Neural cell (in vitro differentiated cells): ENCODE results near the gene MKX. TPM values are rescaled to one million over a fixed set of nuclear protein-coding genes. Genes with fewer than 3 reads are reported as not detected.

Experiments used
- H2AFZ ChIP-seq: fragments of 200-600, 300-800 bp; sonication (generic), shearing (Covaris generic); 2 replicates; pipeline ENCODE4 v1.6.0; 2014; ENCODE audit warnings: low read depth, mild to moderate bottlenecking, antibody characterized with exemption, low read length, moderate library complexity
- H3F3A ChIP-seq: fragments of 200-600 bp; shearing (Covaris generic); 2 replicates; pipeline ENCODE4 v1.6.1; 2016; ENCODE audit warnings: mild to moderate bottlenecking, moderate library complexity, mixed read lengths, antibody characterized with exemption, low read length; ENCODE audit not compliant: insufficient read depth, poor library complexity, severe bottlenecking
- H3K27ac ChIP-seq: fragments of 200-600, 300-800 bp; sonication (generic), shearing (Covaris generic); 2 replicates; pipeline ENCODE4 v1.5.1; 2014; ENCODE audit warnings: mild to moderate bottlenecking, low read length, moderate library complexity
- H3K27me3 ChIP-seq: fragments of 300-800, 200-600 bp; sonication (generic), shearing (Covaris generic); 2 replicates; pipeline ENCODE4 v1.6.0; 2014; ENCODE audit warnings: mild to moderate bottlenecking, low read depth, low read length, moderate library complexity; ENCODE audit not compliant: insufficient read depth
- H3K36me3 ChIP-seq: fragments of 300-800, 200-600 bp; sonication (generic), shearing (Covaris generic); 2 replicates; pipeline ENCODE4 v1.5.1; 2014; ENCODE audit warnings: mild to moderate bottlenecking, antibody characterized with exemption, low read length, moderate library complexity; ENCODE audit not compliant: insufficient read depth
- H3K4me2 ChIP-seq: fragments of 300-800, 200-600 bp; sonication (generic), shearing (Covaris generic); 2 replicates; pipeline ENCODE4 v1.6.0; 2014; ENCODE audit warnings: mild to moderate bottlenecking, low read length
- H3K4me3 ChIP-seq: fragments of 300-800, 200-600 bp; sonication (generic), shearing (Covaris generic); 2 replicates; pipeline ENCODE4 v1.5.1; 2014; ENCODE audit warnings: mild to moderate bottlenecking, low read length, moderate library complexity
- H3K79me2 ChIP-seq: fragments of 200-600 bp; shearing (Covaris generic); replicated peaks from 2 replicates; pipeline ENCODE4 v1.6.0; 2014; ENCODE audit warnings: mild to moderate bottlenecking, low read length, moderate library complexity; ENCODE audit not compliant: insufficient read depth
- H3K9ac ChIP-seq: fragments of 300-800, 200-600 bp; sonication (generic), shearing (Covaris generic); 2 replicates; pipeline ENCODE4 v1.6.1; 2016; ENCODE audit warnings: mild to moderate bottlenecking, low read length, mixed read lengths
- H3K9me2 ChIP-seq: fragments of 200-600 bp; shearing (Covaris generic); 2 replicates; pipeline ENCODE4 v1.6.1; 2016; ENCODE audit warnings: mild to moderate bottlenecking, low read length, mixed read lengths; ENCODE audit not compliant: insufficient read depth
- H3K9me3 ChIP-seq: fragments of 200-600, 300-800 bp; sonication (generic), shearing (Covaris generic); 2 replicates; pipeline ENCODE4 v1.6.1; 2016; ENCODE audit warnings: mild to moderate bottlenecking, mixed run types, low read length, moderate library complexity, mixed read lengths
- H4K20me1 ChIP-seq: fragments of 200-600 bp; shearing (Covaris generic); 2 replicates; pipeline ENCODE4 v1.6.1; 2016; ENCODE audit warnings: mild to moderate bottlenecking, mixed run types; ENCODE audit not compliant: insufficient read depth
- EP300 ChIP-seq: fragments of 450-650 bp; conservative IDR thresholded peaks from 2 replicates; pipeline ENCODE4 v1.6.1; 2014; ENCODE audit warnings: antibody characterized with exemption, mild to moderate bottlenecking, moderate library complexity; ENCODE audit not compliant: poor library complexity, severe bottlenecking
- EZH2 ChIP-seq: fragments of 200-600, 300-800 bp; shearing (Covaris generic), sonication (generic); IDR thresholded peaks from 2 replicates; pipeline ENCODE4 v1.6.1; 2014; ENCODE audit warnings: antibody characterized with exemption, low read length, borderline replicate concordance, mild to moderate bottlenecking; ENCODE audit not compliant: insufficient read depth, poor library complexity, severe bottlenecking
- MXI1 ChIP-seq: fragments of 450-650 bp; conservative IDR thresholded peaks from 2 replicates; pipeline ENCODE4 v1.6.1; 2014; ENCODE audit warnings: antibody characterized with exemption, mild to moderate bottlenecking; ENCODE audit not compliant: poor library complexity, severe bottlenecking
- POLR2AphosphoS5 ChIP-seq: IDR thresholded peaks from 2 replicates; pipeline ENCODE4 v1.6.1; 2012
- RAD21 ChIP-seq: fragments of 450-650 bp; conservative IDR thresholded peaks from 2 replicates; pipeline ENCODE4 v1.6.1; 2014; ENCODE audit warnings: antibody characterized with exemption, mild to moderate bottlenecking, moderate library complexity
- SMC3 ChIP-seq: fragments of 450-650 bp; conservative IDR thresholded peaks from 2 replicates; pipeline ENCODE4 v1.6.1; 2014; ENCODE audit warnings: antibody characterized with exemption, mild to moderate bottlenecking, moderate library complexity; ENCODE audit not compliant: poor library complexity
- TAF1 ChIP-seq: IDR thresholded peaks from 2 replicates; pipeline ENCODE4 v1.6.1; 2012; ENCODE audit warnings: low read depth
- polyA plus RNA-seq: library from polyadenylated mRNA; depleted of rRNA; stranded (reverse); fragments of >200 nt; gene quantifications from 2 replicates; pipeline ENCODE4 v1.2.3, GENCODE V29; 2014
- TF ChIP-seq, protein P1 (sequence below): IDR thresholded peaks from 2 replicates; pipeline ENCODE4 v1.6.1; 2012; ENCODE audit warnings: borderline replicate concordance
- TF ChIP-seq, protein P2 (sequence below): fragments of 450-650 bp; IDR thresholded peaks from 2 replicates; pipeline ENCODE4 v1.5.1; 2014; ENCODE audit warnings: antibody characterized with exemption, mild to moderate bottlenecking, moderate library complexity; ENCODE audit not compliant: poor library complexity, severe bottlenecking

Gene MKX
- polyA plus RNA-seq, 1 donor from 2014 or later, result not detected

DNA sequence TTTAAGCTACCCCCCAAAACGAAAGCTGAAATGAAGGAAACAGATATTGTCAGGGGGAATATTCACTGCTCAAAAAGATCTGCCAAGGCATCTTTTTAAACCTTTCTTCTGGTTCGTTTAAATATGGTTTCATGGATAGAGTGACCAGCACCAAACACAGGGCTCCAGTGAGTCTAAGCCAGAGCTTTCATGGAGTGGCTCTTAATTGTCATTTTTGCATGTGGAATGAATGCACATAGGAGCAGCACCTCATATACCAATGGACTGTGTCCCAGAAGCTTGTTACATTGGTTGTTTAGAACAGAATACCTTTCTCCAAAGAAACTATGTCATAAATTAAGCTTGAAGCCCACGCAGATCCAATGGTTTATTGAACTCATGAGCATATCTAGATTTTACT, 17.3 kb downstream of the MKX start:
- no peaks in the 10 kb centered on the region for H3K79me2 ChIP-seq
- no peak overlapping the region for H3K4me2 ChIP-seq
- H3K27ac ChIP-seq, result no peak overlapping the region
- H3F3A ChIP-seq, result no peaks in the 10 kb centered on the region
- no peaks in the 10 kb centered on the region for H4K20me1 ChIP-seq
- H2AFZ ChIP-seq, result no peak overlapping the region
- TF ChIP-seq POLR2AphosphoS5 (no peak), MXI1 (no peak), TAF1 (no peak), RAD21 (no peak), EZH2 (no peak), EP300 (no peak), SMC3 (no peak)
- TF ChIP-seq, protein P1, sequence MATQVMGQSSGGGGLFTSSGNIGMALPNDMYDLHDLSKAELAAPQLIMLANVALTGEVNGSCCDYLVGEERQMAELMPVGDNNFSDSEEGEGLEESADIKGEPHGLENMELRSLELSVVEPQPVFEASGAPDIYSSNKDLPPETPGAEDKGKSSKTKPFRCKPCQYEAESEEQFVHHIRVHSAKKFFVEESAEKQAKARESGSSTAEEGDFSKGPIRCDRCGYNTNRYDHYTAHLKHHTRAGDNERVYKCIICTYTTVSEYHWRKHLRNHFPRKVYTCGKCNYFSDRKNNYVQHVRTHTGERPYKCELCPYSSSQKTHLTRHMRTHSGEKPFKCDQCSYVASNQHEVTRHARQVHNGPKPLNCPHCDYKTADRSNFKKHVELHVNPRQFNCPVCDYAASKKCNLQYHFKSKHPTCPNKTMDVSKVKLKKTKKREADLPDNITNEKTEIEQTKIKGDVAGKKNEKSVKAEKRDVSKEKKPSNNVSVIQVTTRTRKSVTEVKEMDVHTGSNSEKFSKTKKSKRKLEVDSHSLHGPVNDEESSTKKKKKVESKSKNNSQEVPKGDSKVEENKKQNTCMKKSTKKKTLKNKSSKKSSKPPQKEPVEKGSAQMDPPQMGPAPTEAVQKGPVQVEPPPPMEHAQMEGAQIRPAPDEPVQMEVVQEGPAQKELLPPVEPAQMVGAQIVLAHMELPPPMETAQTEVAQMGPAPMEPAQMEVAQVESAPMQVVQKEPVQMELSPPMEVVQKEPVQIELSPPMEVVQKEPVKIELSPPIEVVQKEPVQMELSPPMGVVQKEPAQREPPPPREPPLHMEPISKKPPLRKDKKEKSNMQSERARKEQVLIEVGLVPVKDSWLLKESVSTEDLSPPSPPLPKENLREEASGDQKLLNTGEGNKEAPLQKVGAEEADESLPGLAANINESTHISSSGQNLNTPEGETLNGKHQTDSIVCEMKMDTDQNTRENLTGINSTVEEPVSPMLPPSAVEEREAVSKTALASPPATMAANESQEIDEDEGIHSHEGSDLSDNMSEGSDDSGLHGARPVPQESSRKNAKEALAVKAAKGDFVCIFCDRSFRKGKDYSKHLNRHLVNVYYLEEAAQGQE, result no peak
- TF ChIP-seq, protein P2, sequence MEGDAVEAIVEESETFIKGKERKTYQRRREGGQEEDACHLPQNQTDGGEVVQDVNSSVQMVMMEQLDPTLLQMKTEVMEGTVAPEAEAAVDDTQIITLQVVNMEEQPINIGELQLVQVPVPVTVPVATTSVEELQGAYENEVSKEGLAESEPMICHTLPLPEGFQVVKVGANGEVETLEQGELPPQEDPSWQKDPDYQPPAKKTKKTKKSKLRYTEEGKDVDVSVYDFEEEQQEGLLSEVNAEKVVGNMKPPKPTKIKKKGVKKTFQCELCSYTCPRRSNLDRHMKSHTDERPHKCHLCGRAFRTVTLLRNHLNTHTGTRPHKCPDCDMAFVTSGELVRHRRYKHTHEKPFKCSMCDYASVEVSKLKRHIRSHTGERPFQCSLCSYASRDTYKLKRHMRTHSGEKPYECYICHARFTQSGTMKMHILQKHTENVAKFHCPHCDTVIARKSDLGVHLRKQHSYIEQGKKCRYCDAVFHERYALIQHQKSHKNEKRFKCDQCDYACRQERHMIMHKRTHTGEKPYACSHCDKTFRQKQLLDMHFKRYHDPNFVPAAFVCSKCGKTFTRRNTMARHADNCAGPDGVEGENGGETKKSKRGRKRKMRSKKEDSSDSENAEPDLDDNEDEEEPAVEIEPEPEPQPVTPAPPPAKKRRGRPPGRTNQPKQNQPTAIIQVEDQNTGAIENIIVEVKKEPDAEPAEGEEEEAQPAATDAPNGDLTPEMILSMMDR, result no peak
- H3K9me3 ChIP-seq, result no peaks in the 10 kb centered on the region
- H3K4me3 ChIP-seq, result no peak overlapping the region
- H3K27me3 ChIP-seq, result no peaks in the 10 kb centered on the region
- H3K9me2 ChIP-seq, result no peaks in the 10 kb centered on the region
- no peaks in the 10 kb centered on the region for H3K36me3 ChIP-seq
- no peak overlapping the region for H3K9ac ChIP-seq

DNA sequence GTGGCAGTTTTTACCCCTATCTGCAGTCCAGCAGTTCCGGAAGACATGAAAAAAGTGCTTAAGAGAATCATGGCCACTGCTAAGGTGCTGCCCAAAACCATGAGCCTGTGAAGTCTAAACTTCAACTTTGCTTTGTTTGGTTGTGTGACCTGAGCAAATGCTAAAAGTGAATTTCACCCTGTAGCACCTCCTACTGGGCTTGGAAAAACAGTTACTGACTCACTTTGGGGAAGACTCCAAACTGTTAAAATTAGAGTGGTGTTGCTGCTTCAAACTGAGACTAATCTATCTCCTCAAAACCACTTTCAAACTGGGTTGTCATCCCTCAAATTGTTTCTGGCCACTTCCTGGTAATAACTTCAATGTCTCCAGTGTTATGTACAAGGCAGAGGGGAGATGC, 21.3 kb downstream of the MKX start:
- Histone ChIP-seq H3K4me2 (no peak overlapping the region), H3K4me3 (no peak overlapping the region), H3K9me2 (no peaks in the 10 kb centered on the region), H3K9me3 (no peaks in the 10 kb centered on the region), H2AFZ (no peak overlapping the region), H3K79me2 (no peaks in the 10 kb centered on the region), H4K20me1 (no peaks in the 10 kb centered on the region), H3K36me3 (no peaks in the 10 kb centered on the region), H3F3A (no peaks in the 10 kb centered on the region), H3K27me3 (no peaks in the 10 kb centered on the region), H3K9ac (no peak overlapping the region), H3K27ac (no peak overlapping the region)
- TF ChIP-seq RAD21 (no peak), EP300 (no peak), MXI1 (no peak), POLR2AphosphoS5 (no peak), TAF1 (no peak), SMC3 (no peak), EZH2 (no peak)
- TF ChIP-seq, protein P1, result no peak
- TF ChIP-seq, protein P2, result no peak
